Panc1 (cell line): ENCODE data around the gene PPP1R13L. TPM values are rescaled to one million over a fixed set of nuclear protein-coding genes. Genes with fewer than 3 reads are reported as not detected.

Experiments used
- ATAC-seq: fragments of 200-7000 bp; cut with Tn5 transposase; 2 replicates; pipeline ENCODE4 v1.9.1; 2020; ENCODE audit warnings: mild to moderate bottlenecking, moderate library complexity
- BruUV-seq: library from RNA; stranded (reverse); fragments of 400-500 nt; replicated peaks from 2 replicates; lab custom pipeline; 2021; lab: Mats Ljungman, UMichigan
- CTCF ChIA-PET: fragments of 300-600 bp; sonication (Branson Sonifier 250); formaldehyde crosslinking; loops from one replicate; lab custom pipeline; 2022; ENCODE audit warnings: antibody characterized with exemption; lab: Charles Lee
- POLR2A ChIA-PET: fragments of 300-600 bp; sonication (Branson Sonifier 250); formaldehyde crosslinking; loops from one replicate; lab custom pipeline; 2022; ENCODE audit warnings: antibody characterized with exemption; lab: Charles Lee
- DNase-seq: peaks from one replicate; pipeline ENCODE4 v3.0.0-alpha.2; 2010; ENCODE audit warnings: low read depth, low spot score
- H3K27ac ChIP-seq: 2 replicates; pipeline ENCODE4 v1.5.1; 2011; ENCODE audit warnings: mild to moderate bottlenecking, low read length, inconsistent platforms
- H3K27me3 ChIP-seq: fragments of 200-500 bp; sonication (Bioruptor generic); 2 replicates; pipeline ENCODE4 v1.6.0; 2014; ENCODE audit warnings: low read length, inconsistent platforms; ENCODE audit not compliant: control insufficient read depth, insufficient read depth
- H3K36me3 ChIP-seq: fragments of 200-500 bp; sonication (Bioruptor generic); 2 replicates; pipeline ENCODE4 v1.5.1; 2014; ENCODE audit warnings: inconsistent platforms, mild to moderate bottlenecking, low read length, moderate library complexity; ENCODE audit not compliant: control insufficient read depth, insufficient read depth
- H3K4me1 ChIP-seq: 2 replicates; pipeline ENCODE4 v1.5.1; 2011; ENCODE audit warnings: inconsistent platforms, mild to moderate bottlenecking, low read length, moderate library complexity; ENCODE audit not compliant: control insufficient read depth, insufficient read depth
- H3K4me3 ChIP-seq, 2 experiments: 2 replicates each; pipeline ENCODE4 v1.5.1; 2011 to 2012; ENCODE audit warnings: low read depth in 2 of 2, low read length in 2 of 2, mild to moderate bottlenecking in 2 of 2, inconsistent platforms in 1 of 2, moderate library complexity in 1 of 2
- H3K9me3 ChIP-seq: fragments of 200-500 bp; sonication (Bioruptor generic); 2 replicates; pipeline ENCODE4 v1.5.1; 2014; ENCODE audit warnings: low read depth, mild to moderate bottlenecking, inconsistent platforms, low read length, moderate library complexity; ENCODE audit not compliant: control insufficient read depth, insufficient read depth
- CTCF ChIP-seq: fragments of 450-650 bp; IDR thresholded peaks from 2 replicates; pipeline ENCODE4 v1.5.1; 2017; ENCODE audit warnings: mild to moderate bottlenecking
- POLR2AphosphoS5 ChIP-seq: IDR thresholded peaks from 2 replicates; pipeline ENCODE4 v1.6.1; 2012; ENCODE audit warnings: mild to moderate bottlenecking, low read depth, low read length, moderate library complexity
- SIN3A ChIP-seq: IDR thresholded peaks from 2 replicates; pipeline ENCODE4 v1.6.1; 2012; ENCODE audit warnings: low read depth, mild to moderate bottlenecking, low read length, moderate library complexity, borderline replicate concordance; ENCODE audit not compliant: insufficient read depth
- TCF7L2 ChIP-seq: IDR thresholded peaks from 2 replicates; pipeline ENCODE4 v1.6.1; 2011; ENCODE audit warnings: mild to moderate bottlenecking, low read depth, low read length, inconsistent platforms
- in situ Hi-C: cut with HindIII; loops from 2 replicates; pipeline ENCODE4 v1.10.0; 2016; ENCODE audit warnings: low sequenced_read_pairs, low pct_unique_long_range_greater_than_20kb
- intact Hi-C: fragments of 100-400 bp; cut with micrococcal nuclease; formaldehyde crosslinking; loops from one replicate; pipeline ENCODE4 v1.10.0; 2022; ENCODE audit not compliant: unreplicated experiment
- microRNA-seq: library from miRNA; unstranded; fragments of <30 nt; microRNA quantifications from one replicate; pipeline ENCODE4 v1.1.0, GENCODE V29; 2020; ENCODE audit not compliant: unreplicated experiment
- total RNA-seq: library from RNA; stranded (reverse); gene quantifications from one replicate; pipeline ENCODE4 v1.2.1, GENCODE V29; 2021; ENCODE audit not compliant: unreplicated experiment
- TF ChIP-seq, protein P1 (sequence below), 2 experiments: IDR thresholded peaks; 2 replicates each; pipeline ENCODE4 v1.6.1; 2011 to 2012; ENCODE audit warnings: low read depth in 2 of 2, control low read depth in 1 of 2, low read length in 1 of 2, mild to moderate bottlenecking in 1 of 2, moderate library complexity in 1 of 2; ENCODE audit not compliant: insufficient read depth in 1 of 2

The PPP1R13L gene
- total RNA-seq, 1 experiment from 2014 or later = 39.1 TPM

DNA sequence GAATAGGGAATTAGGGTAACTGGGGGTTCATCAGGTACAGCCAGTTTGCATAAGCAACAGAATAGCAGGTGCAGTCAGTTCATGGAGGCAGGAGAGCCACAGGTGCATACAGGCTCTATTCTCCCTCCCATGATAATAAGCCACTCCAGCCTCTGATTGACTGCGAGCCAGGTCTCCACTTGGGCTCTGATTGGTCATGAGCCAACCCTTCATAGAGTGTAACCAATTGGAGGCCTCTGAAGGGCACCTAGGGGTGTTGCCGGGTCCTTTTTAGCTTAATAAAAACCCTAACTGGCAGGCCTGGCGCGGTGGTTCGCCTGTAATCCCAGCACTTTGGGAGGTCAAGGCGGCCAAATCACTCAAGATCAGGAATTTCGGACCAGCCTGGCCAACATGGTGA is 73.5 kb downstream of the PPP1R13L start:
- H3K9me3 ChIP-seq = no peaks in the 10 kb centered on the region
- TF ChIP-seq POLR2AphosphoS5 = no peak
- TF ChIP-seq, protein P1, sequence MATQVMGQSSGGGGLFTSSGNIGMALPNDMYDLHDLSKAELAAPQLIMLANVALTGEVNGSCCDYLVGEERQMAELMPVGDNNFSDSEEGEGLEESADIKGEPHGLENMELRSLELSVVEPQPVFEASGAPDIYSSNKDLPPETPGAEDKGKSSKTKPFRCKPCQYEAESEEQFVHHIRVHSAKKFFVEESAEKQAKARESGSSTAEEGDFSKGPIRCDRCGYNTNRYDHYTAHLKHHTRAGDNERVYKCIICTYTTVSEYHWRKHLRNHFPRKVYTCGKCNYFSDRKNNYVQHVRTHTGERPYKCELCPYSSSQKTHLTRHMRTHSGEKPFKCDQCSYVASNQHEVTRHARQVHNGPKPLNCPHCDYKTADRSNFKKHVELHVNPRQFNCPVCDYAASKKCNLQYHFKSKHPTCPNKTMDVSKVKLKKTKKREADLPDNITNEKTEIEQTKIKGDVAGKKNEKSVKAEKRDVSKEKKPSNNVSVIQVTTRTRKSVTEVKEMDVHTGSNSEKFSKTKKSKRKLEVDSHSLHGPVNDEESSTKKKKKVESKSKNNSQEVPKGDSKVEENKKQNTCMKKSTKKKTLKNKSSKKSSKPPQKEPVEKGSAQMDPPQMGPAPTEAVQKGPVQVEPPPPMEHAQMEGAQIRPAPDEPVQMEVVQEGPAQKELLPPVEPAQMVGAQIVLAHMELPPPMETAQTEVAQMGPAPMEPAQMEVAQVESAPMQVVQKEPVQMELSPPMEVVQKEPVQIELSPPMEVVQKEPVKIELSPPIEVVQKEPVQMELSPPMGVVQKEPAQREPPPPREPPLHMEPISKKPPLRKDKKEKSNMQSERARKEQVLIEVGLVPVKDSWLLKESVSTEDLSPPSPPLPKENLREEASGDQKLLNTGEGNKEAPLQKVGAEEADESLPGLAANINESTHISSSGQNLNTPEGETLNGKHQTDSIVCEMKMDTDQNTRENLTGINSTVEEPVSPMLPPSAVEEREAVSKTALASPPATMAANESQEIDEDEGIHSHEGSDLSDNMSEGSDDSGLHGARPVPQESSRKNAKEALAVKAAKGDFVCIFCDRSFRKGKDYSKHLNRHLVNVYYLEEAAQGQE (IDR thresholded peaks at IDR 0.05; ENCODE audit: insufficient read depth in 1 of 2, low read depth in 2 of 2, low read length in 1 of 2) = no peak
- no peak for TF ChIP-seq CTCF
- TF ChIP-seq TCF7L2 = no peak
- TF ChIP-seq SIN3A = no peak
- H3K27ac ChIP-seq = no peak overlapping the region
- DNase-seq (no peak), ATAC-seq (peak; percentile 46; the same call in 1 of the 2 replicates)
- H3K27me3 ChIP-seq = no peaks in the 10 kb centered on the region
- no peak overlapping the region for H3K4me3 ChIP-seq
- no TSS peak for BruUV-seq
- peaks cover 3% of the 10 kb centered on the region for H3K4me1 ChIP-seq
- intact Hi-C loops (loop anchor here (10.0 kb wide), 1 partner anchor 127 kb away; no protein-coding TSS in a partner anchor), in situ Hi-C loops (no loop called here)
- CTCF ChIA-PET = no interaction called here
- POLR2A ChIA-PET = interaction anchor here (0.9 kb wide), 1 partner anchor 133 kb away, joined by 3 read pairs; no protein-coding TSS in a partner anchor
- H3K36me3 ChIP-seq = no peaks in the 10 kb centered on the region

Small RNA genes within 50 kb of the gene (microRNA-seq; reads per million reads assigned to microRNA genes)
- gene MIR6088 = not detected

Other genes with a start within 250 kb of the PPP1R13L start
- gene NKPD1, start 244.1 kb downstream of the PPP1R13L start, total RNA-seq = 0.05 TPM
- 24.7 TPM for gene TRAPPC6A, start 226.8 kb downstream of the PPP1R13L start, total RNA-seq
- gene BLOC1S3, start 226.3 kb downstream of the PPP1R13L start, total RNA-seq = 21.8 TPM
- gene EXOC3L2, start 159.7 kb downstream of the PPP1R13L start, total RNA-seq = 0.08 TPM
- gene MARK4, start 153.8 kb downstream of the PPP1R13L start, total RNA-seq = 21.6 TPM
- not detected for gene CKM, start 82.2 kb downstream of the PPP1R13L start, total RNA-seq
- gene KLC3, start 64.3 kb downstream of the PPP1R13L start, total RNA-seq = 0.49 TPM
- 32.5 TPM for gene ERCC2, start 34.5 kb downstream of the PPP1R13L start, total RNA-seq
- gene POLR1G, start 1.6 kb upstream of the PPP1R13L start, total RNA-seq = 27.8 TPM
- gene ERCC1, start 18.8 kb upstream of the PPP1R13L start, total RNA-seq = 80.3 TPM
- 13.4 TPM for gene FOSB, start 62.9 kb upstream of the PPP1R13L start, total RNA-seq
- gene RTN2, start 92.0 kb upstream of the PPP1R13L start, total RNA-seq = 15.6 TPM
- gene PPM1N, start 93.4 kb upstream of the PPP1R13L start, total RNA-seq = 3.3 TPM
- 101 TPM for gene VASP, start 102.4 kb upstream of the PPP1R13L start, total RNA-seq
- gene OPA3, start 179.7 kb upstream of the PPP1R13L start, total RNA-seq = 20.3 TPM
- 0.23 TPM for gene GPR4, start 197.1 kb upstream of the PPP1R13L start, total RNA-seq
- gene EML2, start 234.3 kb upstream of the PPP1R13L start, total RNA-seq = 32.7 TPM